Kidney (tissue), 14 donors: ENCODE measurements around the gene TGM1. TPM values are rescaled to one million over a fixed set of nuclear protein-coding genes. Genes with fewer than 3 reads are reported as not detected.

ENCODE experiments used
- DNase-seq, 5 donors: peaks; one replicate each; pipeline ENCODE4 v3.0.0-alpha.2; 2013 to 2020
- FAIRE-seq: peaks from 2 replicates; lab custom pipeline; 2012; peaks lifted over from hg19 to GRCh38; lab: Jason Lieb, UNC
- H3K27ac ChIP-seq, 2 donors: one replicate each; pipeline ENCODE4 v1.7.0; 2013; ENCODE audit warnings: low read depth in 2 of 2, low read length in 2 of 2, inconsistent platforms in 1 of 2
- H3K27me3 ChIP-seq: one replicate; pipeline ENCODE4 v1.7.1; 2013; ENCODE audit warnings: low read length, inconsistent platforms; ENCODE audit not compliant: control insufficient read depth, insufficient read depth
- H3K36me3 ChIP-seq, 3 donors: one replicate each; pipeline versions ENCODE4 v1.7.0 to v1.7.1; 2013; ENCODE audit warnings: low read length in 3 of 3, control low read depth in 1 of 3, inconsistent platforms in 1 of 3; ENCODE audit not compliant: insufficient read depth in 3 of 3, control insufficient read depth in 2 of 3
- H3K4me1 ChIP-seq, 3 donors: one replicate each; pipeline versions ENCODE4 v1.7.0 to v1.7.1; 2013; ENCODE audit warnings: low read length in 3 of 3, inconsistent platforms in 1 of 3, low read depth in 1 of 3; ENCODE audit not compliant: control insufficient read depth in 2 of 3, insufficient read depth in 2 of 3
- H3K4me3 ChIP-seq, 3 donors: one replicate each; pipeline versions ENCODE4 v1.7.0 to v1.8.1; 2013; ENCODE audit warnings: low read length in 3 of 3, control low read depth in 1 of 3, inconsistent platforms in 1 of 3
- H3K9ac ChIP-seq, 3 donors: one replicate each; pipeline versions ENCODE4 v1.7.0 to v1.7.1; 2013; ENCODE audit warnings: low read length in 3 of 3, control low read depth in 1 of 3, inconsistent platforms in 1 of 3
- H3K9me3 ChIP-seq, 3 donors: one replicate each; pipeline versions ENCODE4 v1.7.0 to v1.7.1; 2013; ENCODE audit warnings: low read length in 3 of 3, control low read depth in 1 of 3, inconsistent platforms in 1 of 3; ENCODE audit not compliant: control insufficient read depth in 2 of 3, insufficient read depth in 1 of 3
- intact Hi-C: fragments of 100-400 bp; cut with DNase I; formaldehyde crosslinking; loops from one replicate; pipeline ENCODE4 v1.11.1; 2022
- polyA plus RNA-seq: library from polyadenylated mRNA; stranded (reverse); fragments of 350-450 nt; fragmentation: Illumina TruSeq; extraction: RNeasy Lipid Tissue Mini Kit (QIAGEN cat#74804); gene quantifications from one replicate; pipeline ENCODE4 v1.2.3, GENCODE V29; 2014; ENCODE audit warnings: low read depth, low replicate concordance; ENCODE audit not compliant: insufficient read depth
- total RNA-seq: library from RNA; stranded (reverse); fragmentation: NEBNext Ultra II Directional; extraction: Animal tissue kit (Norgen Biotek cat#: 25700); gene quantifications from one replicate; pipeline ENCODE4 v1.2.1, GENCODE V29; 2021
- TF ChIP-seq, protein P1 (sequence below): IDR thresholded peaks from 3 replicates; pipeline ENCODE4 v1.5.1; 2012; ENCODE audit warnings: mild to moderate bottlenecking, moderate library complexity, borderline replicate concordance; ENCODE audit not compliant: insufficient read depth; ENCODE audit errors: extremely low read depth
- donor health status: control.
- donor health status: control.
- donor health status: control.
- donor health status: control.
- donor health status: control.
- donor health status: DM: yes; HTN: yes; CAD: no.
- donor health status: Normal renal cell carcinoma (clear cell type).

The TGM1 gene
- total and polyA plus RNA-seq, 2 donors from 2014 or later, result 4.5 to 13.1 TPM

DNA sequence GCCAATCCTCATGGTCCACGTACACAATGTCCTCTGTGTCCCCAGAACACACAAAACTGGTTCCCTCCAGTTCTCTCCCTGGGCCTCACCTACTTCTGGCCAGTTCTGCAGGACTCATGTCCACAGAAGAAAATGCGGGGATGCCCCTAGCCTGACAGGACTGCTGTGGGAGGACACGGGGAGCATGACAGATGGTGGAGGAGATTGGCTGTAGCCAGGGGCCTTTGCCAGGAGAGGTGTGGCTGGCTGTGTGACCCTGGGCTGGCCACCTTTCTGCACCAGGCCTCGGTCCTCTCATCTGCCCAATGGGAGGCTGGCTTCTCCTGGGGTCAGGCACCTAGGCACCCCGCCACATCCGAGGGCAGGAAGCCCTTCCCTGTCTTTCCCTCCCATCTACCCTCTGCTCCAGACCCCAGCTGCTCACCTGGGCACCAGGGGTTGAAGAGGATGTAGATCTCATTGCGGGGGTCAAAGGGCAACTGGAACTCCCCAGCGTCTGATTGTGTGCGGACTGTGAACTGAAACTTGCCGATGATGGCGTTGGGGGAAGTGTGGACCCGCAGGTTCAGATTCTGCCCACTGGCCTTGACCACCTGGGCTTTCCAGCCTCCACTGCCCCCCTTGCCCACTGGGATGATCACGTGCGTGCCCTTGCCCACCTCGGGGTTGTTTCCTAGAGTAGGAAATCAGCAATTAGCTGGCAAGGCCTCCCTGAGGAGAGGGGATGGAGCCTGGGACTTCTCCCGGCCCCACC is 2.8 kb downstream of the TGM1 start:
- FAIRE-seq, result no peak
- H3K9ac ChIP-seq, result no peak overlapping the region
- peak overlapping the region in 1 of 2 donors; percentile 18 for H3K27ac ChIP-seq
- H3K36me3 ChIP-seq, result peaks cover 0 to 1% (median 0%) of the 10 kb centered on the region in 3 donors
- intact Hi-C loops, result no loop called here
- TF ChIP-seq, protein P1, sequence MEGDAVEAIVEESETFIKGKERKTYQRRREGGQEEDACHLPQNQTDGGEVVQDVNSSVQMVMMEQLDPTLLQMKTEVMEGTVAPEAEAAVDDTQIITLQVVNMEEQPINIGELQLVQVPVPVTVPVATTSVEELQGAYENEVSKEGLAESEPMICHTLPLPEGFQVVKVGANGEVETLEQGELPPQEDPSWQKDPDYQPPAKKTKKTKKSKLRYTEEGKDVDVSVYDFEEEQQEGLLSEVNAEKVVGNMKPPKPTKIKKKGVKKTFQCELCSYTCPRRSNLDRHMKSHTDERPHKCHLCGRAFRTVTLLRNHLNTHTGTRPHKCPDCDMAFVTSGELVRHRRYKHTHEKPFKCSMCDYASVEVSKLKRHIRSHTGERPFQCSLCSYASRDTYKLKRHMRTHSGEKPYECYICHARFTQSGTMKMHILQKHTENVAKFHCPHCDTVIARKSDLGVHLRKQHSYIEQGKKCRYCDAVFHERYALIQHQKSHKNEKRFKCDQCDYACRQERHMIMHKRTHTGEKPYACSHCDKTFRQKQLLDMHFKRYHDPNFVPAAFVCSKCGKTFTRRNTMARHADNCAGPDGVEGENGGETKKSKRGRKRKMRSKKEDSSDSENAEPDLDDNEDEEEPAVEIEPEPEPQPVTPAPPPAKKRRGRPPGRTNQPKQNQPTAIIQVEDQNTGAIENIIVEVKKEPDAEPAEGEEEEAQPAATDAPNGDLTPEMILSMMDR, result no peak
- no peak overlapping the region for H3K4me3 ChIP-seq
- H3K4me1 ChIP-seq, result peaks cover 0 to 3% (median 0%) of the 10 kb centered on the region in 3 donors
- no peaks in the 10 kb centered on the region for H3K9me3 ChIP-seq
- DNase-seq, result peak in 1 of 5 donors; percentile 74
- H3K27me3 ChIP-seq, result no peaks in the 10 kb centered on the region

DNA sequence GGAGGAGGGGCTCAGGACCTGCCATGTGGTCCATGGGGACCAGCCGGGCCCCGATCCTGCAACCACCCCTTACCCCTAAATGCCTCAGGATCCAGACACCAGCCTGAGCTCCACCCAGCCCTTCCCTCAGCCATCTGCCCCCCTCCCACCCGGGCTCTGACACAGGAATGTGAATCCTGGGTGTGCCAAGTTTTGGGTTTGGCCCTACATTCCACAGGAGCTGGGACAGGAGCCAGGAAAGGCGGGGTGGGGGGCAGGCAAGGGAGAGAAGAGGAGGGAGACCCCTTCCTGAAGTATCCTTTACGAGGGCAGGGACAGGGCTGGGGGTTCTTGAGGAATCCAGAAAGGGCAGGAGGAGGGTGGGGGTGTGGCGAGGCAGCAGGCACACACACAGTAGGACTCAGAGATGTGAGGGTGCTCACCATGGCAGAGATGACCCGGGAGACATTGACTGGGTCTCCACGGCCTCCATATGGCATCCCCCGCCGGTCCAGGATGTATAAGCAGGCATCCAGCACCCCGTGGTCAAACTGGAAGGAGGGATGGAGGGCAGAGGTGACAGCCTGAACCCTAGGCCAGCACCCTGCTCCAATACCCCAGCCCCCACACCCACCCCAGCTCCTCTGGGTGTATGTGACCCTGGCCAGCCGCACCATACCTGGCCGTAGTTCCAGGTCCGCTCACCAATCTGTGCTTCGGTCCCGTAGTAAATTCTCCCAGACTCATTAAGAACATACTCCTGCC is 3.5 kb downstream of the TGM1 start:
- Histone ChIP-seq H3K9ac (no peak overlapping the region), H3K4me1 (peaks cover 0 to 3% (median 0%) of the 10 kb centered on the region in 3 donors), H3K27me3 (no peaks in the 10 kb centered on the region), H3K27ac (peak overlapping the region in 1 of 2 donors; percentile 18), H3K9me3 (no peaks in the 10 kb centered on the region), H3K4me3 (no peak overlapping the region), H3K36me3 (peaks cover 0 to 7% (median 2%) of the 10 kb centered on the region in 3 donors)
- FAIRE-seq (no peak), DNase-seq (peak in 2 of 5 donors; percentile 40 to 88)
- intact Hi-C loops, result loop anchor here (10.0 kb wide), 1 partner anchor 45 kb away; the partner anchor contains the start of gene CIDEB
- TF ChIP-seq, protein P1, result no peak

DNA sequence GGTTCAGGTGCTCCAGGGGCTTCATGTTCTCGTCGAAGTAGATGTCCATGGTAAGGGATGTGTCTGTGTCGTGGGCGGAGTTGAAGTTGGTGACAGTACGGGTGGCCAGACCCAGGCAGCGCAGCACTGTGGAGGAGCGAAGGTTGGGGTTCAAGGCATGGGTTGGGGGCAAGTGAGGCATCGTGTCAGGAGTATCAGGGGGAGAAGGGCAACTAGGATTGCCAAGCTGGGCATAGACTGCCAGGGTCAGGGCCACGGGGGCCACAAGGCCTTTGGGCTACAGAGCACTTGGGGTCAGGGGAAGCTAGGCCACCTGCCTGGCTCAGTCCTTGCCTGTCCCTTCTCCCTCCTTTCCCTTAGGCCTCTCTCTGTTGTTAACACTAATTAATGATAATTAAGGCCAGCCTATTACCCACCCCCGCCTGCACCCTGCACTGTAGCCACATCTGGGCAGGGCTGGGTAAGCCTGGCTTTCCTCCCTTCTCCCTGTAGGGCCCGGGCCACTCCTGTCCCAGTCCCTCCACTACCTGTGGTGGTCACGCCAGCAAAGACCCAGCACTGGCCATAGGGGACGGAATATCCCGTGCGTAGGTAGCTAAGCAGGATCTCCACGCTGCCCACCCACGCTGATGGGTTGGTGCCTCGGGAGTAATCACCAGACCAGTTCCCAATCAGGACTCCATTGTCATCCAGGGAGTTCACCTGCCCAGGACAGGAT is 4.3 kb downstream of the TGM1 start:
- H3K27ac ChIP-seq, result no peak overlapping the region
- H3K9me3 ChIP-seq, result no peaks in the 10 kb centered on the region
- peak overlapping the region in 1 of 3 donors; percentile 12 for H3K9ac ChIP-seq
- TF ChIP-seq, protein P1, result no peak
- no peak for DNase-seq
- peaks cover 0 to 3% (median 0%) of the 10 kb centered on the region in 3 donors for H3K4me1 ChIP-seq
- no peaks in the 10 kb centered on the region for H3K27me3 ChIP-seq
- peaks cover 0 to 7% (median 2%) of the 10 kb centered on the region in 3 donors for H3K36me3 ChIP-seq
- intact Hi-C loops, result loop anchor here (10.0 kb wide), 1 partner anchor 46 kb away; the partner anchor contains the start of gene CIDEB
- H3K4me3 ChIP-seq, result no peak overlapping the region
- no peak for FAIRE-seq
